HL-60 (cell line): ENCODE data around the gene THNSL1.

Source experiments
- CTCF ChIP-seq: IDR thresholded peaks from one replicate; pipeline ENCODE4 v1.5.1; 2011; ENCODE audit warnings: low read length, control low read depth, inconsistent platforms; ENCODE audit not compliant: insufficient read depth
- GABPA ChIP-seq: IDR thresholded peaks from 2 replicates; pipeline ENCODE4 v1.6.1; 2012; ENCODE audit warnings: low read depth
- POLR2AphosphoS5 ChIP-seq: IDR thresholded peaks from 2 replicates; pipeline ENCODE4 v1.6.1; 2012; ENCODE audit warnings: low read depth

GRCh38 chr10:24981161-24981710, 35.2 kb upstream of the THNSL1 start:
- TF ChIP-seq CTCF (no peak), POLR2AphosphoS5 (no peak), GABPA (no peak)
